ENCODE data around the gene PCSK4.

Gene PCSK4

DNA sequence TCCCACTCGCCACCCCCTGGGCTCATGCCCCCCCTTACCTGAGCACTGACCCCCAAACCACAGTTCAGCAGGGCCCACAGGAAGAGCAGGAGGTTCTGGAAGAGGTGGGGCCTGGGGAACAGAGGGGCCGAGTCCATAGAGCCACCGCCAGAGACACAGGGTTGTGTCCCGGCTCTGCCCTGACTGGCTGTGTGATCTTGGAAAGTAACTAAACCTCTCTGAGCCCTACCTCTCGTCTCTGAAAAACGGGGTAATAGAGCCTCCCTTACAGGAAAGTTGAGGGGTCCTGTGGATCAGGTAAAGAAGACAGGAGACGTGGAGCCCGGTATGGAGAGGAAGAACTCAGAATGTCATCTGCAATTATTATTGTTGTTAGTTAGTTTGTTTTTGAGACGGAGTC, 20.7 kb upstream of the PCSK4 start:
- H3K4me3 ChIP-seq (replicated peaks in 1 of 2; ENCODE audit: low read depth in 2 of 2, low read length in 2 of 2) = no peak overlapping the region
- TF ChIP-seq, protein P1, sequence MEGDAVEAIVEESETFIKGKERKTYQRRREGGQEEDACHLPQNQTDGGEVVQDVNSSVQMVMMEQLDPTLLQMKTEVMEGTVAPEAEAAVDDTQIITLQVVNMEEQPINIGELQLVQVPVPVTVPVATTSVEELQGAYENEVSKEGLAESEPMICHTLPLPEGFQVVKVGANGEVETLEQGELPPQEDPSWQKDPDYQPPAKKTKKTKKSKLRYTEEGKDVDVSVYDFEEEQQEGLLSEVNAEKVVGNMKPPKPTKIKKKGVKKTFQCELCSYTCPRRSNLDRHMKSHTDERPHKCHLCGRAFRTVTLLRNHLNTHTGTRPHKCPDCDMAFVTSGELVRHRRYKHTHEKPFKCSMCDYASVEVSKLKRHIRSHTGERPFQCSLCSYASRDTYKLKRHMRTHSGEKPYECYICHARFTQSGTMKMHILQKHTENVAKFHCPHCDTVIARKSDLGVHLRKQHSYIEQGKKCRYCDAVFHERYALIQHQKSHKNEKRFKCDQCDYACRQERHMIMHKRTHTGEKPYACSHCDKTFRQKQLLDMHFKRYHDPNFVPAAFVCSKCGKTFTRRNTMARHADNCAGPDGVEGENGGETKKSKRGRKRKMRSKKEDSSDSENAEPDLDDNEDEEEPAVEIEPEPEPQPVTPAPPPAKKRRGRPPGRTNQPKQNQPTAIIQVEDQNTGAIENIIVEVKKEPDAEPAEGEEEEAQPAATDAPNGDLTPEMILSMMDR (IDR thresholded peaks at IDR 0.05; ENCODE audit: low read depth, low read length) = no peak
- no peak for DNase-seq (ENCODE audit: low read depth in 2 of 2)

DNA sequence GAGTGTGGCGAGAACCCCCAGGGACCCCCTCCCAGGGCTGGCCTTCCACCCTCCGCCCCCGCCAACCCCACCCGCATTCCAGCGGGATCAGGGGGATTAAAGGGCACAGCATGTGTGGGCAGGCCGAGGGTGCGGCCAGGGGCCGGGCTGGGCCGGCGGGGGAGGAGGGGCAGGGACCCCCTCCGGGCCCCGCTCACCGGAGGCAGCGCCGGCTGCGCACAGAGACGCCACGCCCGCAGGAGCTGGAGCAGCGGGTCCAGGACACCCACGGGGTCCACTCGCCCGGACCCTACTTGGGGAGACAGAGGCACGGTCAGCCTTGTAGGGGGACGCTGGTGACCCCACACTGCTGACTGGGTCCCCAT, 20.3 kb upstream of the PCSK4 start:
- TF ChIP-seq, protein P1 (IDR thresholded peaks at IDR 0.05; ENCODE audit: low read depth, low read length) = no peak
- no peak for DNase-seq (ENCODE audit: low read depth in 2 of 2)
- H3K4me3 ChIP-seq (replicated peaks in 1 of 2; ENCODE audit: low read depth in 2 of 2, low read length in 2 of 2) = no peak overlapping the region

DNA sequence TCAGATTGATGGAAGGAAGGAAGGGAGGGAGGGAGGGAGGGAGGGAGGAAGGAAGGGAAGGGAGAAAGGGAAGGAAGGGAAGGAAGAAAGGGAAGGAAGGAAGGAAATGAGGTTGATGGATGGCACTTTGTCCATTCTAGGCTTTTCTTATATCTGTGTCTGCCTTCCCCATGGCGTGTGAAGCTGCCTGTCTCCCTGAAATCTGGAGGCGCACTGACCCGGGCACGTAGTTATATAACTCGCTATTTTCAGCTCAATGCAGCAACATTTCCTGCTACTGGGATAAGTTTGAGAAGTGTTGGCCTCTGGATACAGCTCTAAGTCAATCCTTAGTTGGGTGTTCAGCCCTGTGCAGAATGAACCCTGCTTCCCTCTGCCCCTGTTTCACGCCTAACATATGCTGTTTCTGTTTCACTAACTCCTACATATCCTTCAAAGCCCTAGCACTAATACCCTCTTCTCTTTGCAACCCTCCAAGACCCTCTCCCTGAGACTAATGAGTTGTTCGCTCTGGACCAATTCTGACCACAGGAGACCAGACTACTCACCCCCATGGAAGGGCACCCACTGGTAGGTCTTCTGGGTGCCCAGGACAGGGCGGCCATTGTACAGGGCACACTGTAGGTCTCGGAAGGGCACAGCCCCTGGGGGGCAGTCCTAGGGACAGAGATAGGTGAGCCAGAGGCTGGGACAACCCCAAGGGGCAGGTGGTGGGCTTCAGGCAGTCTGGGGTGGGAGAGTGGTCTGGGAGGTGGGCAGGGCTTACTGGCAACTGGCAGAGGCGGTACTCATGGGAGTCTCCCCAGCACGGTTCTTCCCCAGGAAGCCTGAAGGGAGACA, 19.7 kb upstream of the PCSK4 start:
- no peak overlapping the region for H3K4me3 ChIP-seq (replicated peaks in 1 of 2; ENCODE audit: low read depth in 2 of 2, low read length in 2 of 2)
- TF ChIP-seq, protein P1 (IDR thresholded peaks at IDR 0.05; ENCODE audit: low read depth, low read length) = no peak

DNA sequence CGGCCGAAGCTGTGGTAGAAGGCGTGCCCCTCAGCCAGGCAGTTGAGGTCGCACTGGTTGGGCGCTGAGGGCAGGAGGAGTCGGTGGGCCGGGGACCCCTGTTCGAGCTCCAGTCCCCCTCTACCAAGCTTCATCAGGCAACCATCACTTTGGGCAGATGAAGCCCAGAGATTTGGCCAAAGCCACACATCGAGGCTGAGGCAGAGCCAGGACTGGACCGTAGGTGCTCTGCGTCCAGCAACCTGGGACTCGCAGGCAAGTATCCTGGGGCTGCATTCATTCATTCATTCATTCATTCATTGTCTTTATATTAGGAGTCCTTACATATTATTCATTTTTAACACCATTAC, 18.3 kb upstream of the PCSK4 start:
- no peak for DNase-seq (ENCODE audit: low read depth in 2 of 2)
- TF ChIP-seq, protein P1 (IDR thresholded peaks at IDR 0.05; ENCODE audit: low read depth, low read length) = no peak
- H3K4me3 ChIP-seq (replicated peaks in 1 of 2; ENCODE audit: low read depth in 2 of 2, low read length in 2 of 2) = peak overlapping the region; percentile 28 to 30

More for the DNA sequence above, 19.7 kb upstream of the PCSK4 start:
- DNase-seq (ENCODE audit: low read depth in 2 of 2) = no peak

DNA sequence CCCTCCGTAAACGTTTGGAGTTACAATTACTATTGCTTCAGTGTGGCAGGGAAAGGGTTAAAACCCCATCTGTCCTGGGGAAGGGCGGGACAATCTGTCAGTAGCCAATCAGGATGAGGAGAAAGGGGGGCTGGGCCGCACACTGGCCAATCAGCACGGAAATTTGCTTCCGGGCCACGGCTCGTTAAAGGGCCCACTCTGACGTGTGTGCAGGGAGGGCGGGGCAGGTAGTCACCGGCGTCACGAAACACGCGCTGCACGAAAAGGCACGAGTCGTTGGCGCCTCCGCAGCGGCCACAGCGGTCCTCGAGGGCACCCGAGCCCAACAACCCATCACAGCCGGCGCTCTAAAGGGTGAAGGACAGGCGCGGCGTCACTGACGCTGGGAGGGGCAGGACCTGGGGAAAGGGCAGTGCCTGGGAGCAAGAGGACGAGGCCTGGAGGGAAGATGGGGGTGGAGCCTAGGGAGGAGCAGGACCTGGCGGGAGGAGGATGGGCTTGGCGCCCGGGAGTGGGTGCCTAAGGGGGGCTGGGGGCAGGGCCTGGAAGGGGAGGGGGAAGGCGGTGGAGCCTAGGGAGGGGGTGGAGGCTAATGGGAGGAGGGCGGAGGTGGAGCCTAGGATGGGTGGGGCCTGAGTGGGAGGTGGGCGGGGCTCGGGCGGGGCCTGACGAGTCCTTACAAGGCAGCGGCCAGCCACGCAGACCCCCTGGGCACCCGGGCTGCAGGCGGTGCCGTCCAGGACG, 17.8 kb upstream of the PCSK4 start:
- DNase-seq (ENCODE audit: low read depth in 2 of 2) = peak; percentile 97 to 98
- TF ChIP-seq, protein P1 (IDR thresholded peaks at IDR 0.05; ENCODE audit: low read depth, low read length) = no peak
- peak overlapping the region; percentile 48 to 60 for H3K4me3 ChIP-seq (replicated peaks in 1 of 2; ENCODE audit: low read depth in 2 of 2, low read length in 2 of 2)

DNA sequence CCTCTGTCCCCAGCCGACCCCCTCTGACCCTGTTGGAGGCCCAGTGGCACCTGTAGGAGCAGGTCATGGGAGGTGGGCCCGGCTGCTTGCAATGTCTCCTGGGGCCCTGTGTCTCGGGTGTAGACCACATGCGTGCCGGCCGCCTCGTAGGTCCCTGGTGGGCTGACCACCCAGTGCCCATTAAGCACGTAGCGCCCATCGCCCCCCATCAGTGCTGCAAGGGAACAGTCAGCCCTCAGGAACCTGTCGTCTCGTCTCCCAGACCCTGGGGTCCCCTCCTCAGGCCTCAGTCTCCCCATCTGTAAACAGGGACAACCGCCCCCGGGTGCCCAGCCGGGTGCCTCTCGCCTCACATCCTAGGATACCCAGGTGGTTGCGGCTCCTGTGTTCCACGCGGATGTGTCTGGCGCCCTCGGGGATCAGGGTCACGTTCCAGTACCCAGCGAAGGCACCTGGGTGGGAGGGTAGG, 17.1 kb upstream of the PCSK4 start:
- TF ChIP-seq, protein P1 (IDR thresholded peaks at IDR 0.05; ENCODE audit: low read depth, low read length) = no peak
- H3K4me3 ChIP-seq (replicated peaks in 1 of 2; ENCODE audit: low read depth in 2 of 2, low read length in 2 of 2) = no peak overlapping the region
- no peak for DNase-seq (ENCODE audit: low read depth in 2 of 2)

All from cardiac fibroblast (primary cell).